GM12878 (cell line): ENCODE measurements around the gene BUB1B. TPM values are rescaled to one million over a fixed set of nuclear protein-coding genes. Genes with fewer than 3 reads are reported as not detected.

Experiments
- ATAC-seq: fragments of 200-7000 bp; cut with Tn5 transposase; 3 replicates; pipeline ENCODE4 v1.9.1; 2020; ENCODE audit warnings: mild to moderate bottlenecking, moderate library complexity
- BruUV-seq: library from RNA; stranded (reverse); fragments of 400-500 nt; replicated peaks from 2 replicates; lab custom pipeline; 2021; lab: Mats Ljungman, UMichigan
- CTCF ChIA-PET: fragments of 300-600 bp; sonication (Branson Sonifier 250); formaldehyde crosslinking; extraction: SDS; loops from one replicate; lab custom pipeline; 2021; ENCODE audit warnings: inconsistent platforms; lab: Yijun Ruan, JAX
- POLR2A ChIA-PET: fragments of 350-600 bp; formaldehyde crosslinking; extraction: SDS; loops from one replicate; lab custom pipeline; 2021; ENCODE audit warnings: inconsistent platforms; lab: Charles Lee
- RAD21 ChIA-PET: fragments of 300-600 bp; sonication (Branson Sonifier 250); formaldehyde crosslinking; loops from one replicate; lab custom pipeline; 2023; ENCODE audit warnings: antibody characterized with exemption; ENCODE audit not compliant: unreplicated experiment; lab: Charles Lee
- SMC1A ChIA-PET: fragments of 300-600 bp; sonication (Branson Sonifier 250); formaldehyde crosslinking; loops from one replicate; lab custom pipeline; 2023; ENCODE audit not compliant: unreplicated experiment, uncharacterized antibody; lab: Charles Lee
- DNase-seq: peaks from one replicate; pipeline ENCODE4 v3.0.0-alpha.2; 2011; ENCODE audit warnings: low read depth, low spot score
- FAIRE-seq: peaks from 3 replicates; lab custom pipeline; 2011; peaks lifted over from hg19 to GRCh38; lab: Jason Lieb, UNC
- H2AFZ ChIP-seq: 2 replicates; pipeline ENCODE4 v1.6.0; 2011; ENCODE audit warnings: low read depth, low read length, control low read depth; ENCODE audit not compliant: control insufficient read depth
- H3K27ac ChIP-seq: 2 replicates; pipeline ENCODE4 v1.5.1; 2011; ENCODE audit warnings: control low read depth; ENCODE audit not compliant: control insufficient read depth, insufficient read depth
- H3K27me3 ChIP-seq, 2 experiments: replicated peaks in 1 of 2; 2 replicates each; pipeline versions ENCODE4 v1.6.0 to v1.6.1; 2011; ENCODE audit warnings: low read length in 1 of 2; ENCODE audit not compliant: control insufficient read depth in 2 of 2, insufficient read depth in 2 of 2
- H3K36me3 ChIP-seq, 2 experiments: 2 replicates each; pipeline ENCODE4 v1.5.1; 2011; ENCODE audit warnings: low read length in 1 of 2; ENCODE audit not compliant: control insufficient read depth in 2 of 2, insufficient read depth in 2 of 2
- H3K4me1 ChIP-seq: 2 replicates; pipeline ENCODE4 v1.6.1; 2011; ENCODE audit warnings: mild to moderate bottlenecking, low read length, moderate library complexity, mixed read lengths; ENCODE audit not compliant: control insufficient read depth, insufficient read depth
- H3K4me2 ChIP-seq: 2 replicates; pipeline ENCODE4 v1.6.0; 2011; ENCODE audit warnings: control low read depth; ENCODE audit not compliant: control insufficient read depth, insufficient read depth
- H3K4me3 ChIP-seq: fragments of 200-600 bp; sonication (generic); 2 replicates; pipeline ENCODE4 v1.5.1; 2016
- H3K79me2 ChIP-seq: 2 replicates; pipeline ENCODE4 v1.6.0; 2011; ENCODE audit warnings: low read length; ENCODE audit not compliant: control insufficient read depth, insufficient read depth
- H3K9ac ChIP-seq: 2 replicates; pipeline ENCODE4 v1.8.0; 2011; ENCODE audit warnings: low read length, control low read depth, mixed read lengths; ENCODE audit not compliant: control insufficient read depth, insufficient read depth
- H3K9me3 ChIP-seq: replicated peaks from 3 replicates; pipeline ENCODE4 v1.5.1; 2011; ENCODE audit warnings: mild to moderate bottlenecking, low read length; ENCODE audit not compliant: control insufficient read depth, insufficient read depth
- H4K20me1 ChIP-seq: 2 replicates; pipeline ENCODE4 v1.6.0; 2011; ENCODE audit not compliant: control insufficient read depth, insufficient read depth
- BCLAF1 ChIP-seq: fragments of 450-650 bp; IDR thresholded peaks from 2 replicates; pipeline ENCODE4 v1.6.1; 2017; ENCODE audit warnings: antibody characterized with exemption, mild to moderate bottlenecking, moderate library complexity
- BRCA1 ChIP-seq: IDR thresholded peaks from 2 replicates; pipeline ENCODE4 v1.6.1; 2011; ENCODE audit warnings: low read depth, low read length, improper control_type of control experiment
- NR2C2 ChIP-seq: IDR thresholded peaks from 2 replicates; pipeline ENCODE4 v1.6.1; 2011; ENCODE audit warnings: borderline replicate concordance, low read depth; ENCODE audit not compliant: control insufficient read depth, insufficient read length
- PML ChIP-seq: IDR thresholded peaks from 2 replicates; pipeline ENCODE4 v1.6.1; 2012; ENCODE audit warnings: low read length, inconsistent platforms
- TCF7 ChIP-seq: IDR thresholded peaks from 2 replicates; pipeline ENCODE4 v1.6.1; 2014; ENCODE audit warnings: antibody characterized with exemption, borderline replicate concordance
- WRNIP1 ChIP-seq: IDR thresholded peaks from 2 replicates; pipeline ENCODE4 v1.6.1; 2011; ENCODE audit warnings: low read depth, low read length, improper control_type of control experiment, borderline replicate concordance
- ZBTB40 ChIP-seq: fragments of 450-650 bp; IDR thresholded peaks from 2 replicates; pipeline ENCODE4 v1.6.1; 2016; ENCODE audit warnings: mild to moderate bottlenecking, moderate library complexity, borderline replicate concordance
- ZNF384 ChIP-seq: IDR thresholded peaks from 2 replicates; pipeline ENCODE4 v1.6.1; 2012; ENCODE audit warnings: low read depth, mild to moderate bottlenecking, low read length, improper control_type of control experiment, borderline replicate concordance
- WGBS: methylation state at CpG from one replicate; pipeline ENCODE4 v1.1.6; 2016; ENCODE audit warnings: low lambda C conversion rate; ENCODE audit not compliant: insufficient replicate concordance, insufficient coverage; ENCODE audit errors: missing lambda C conversion rate; 5-methylcytosine and 5-hydroxymethylcytosine counted together
- in situ Hi-C: fragments of 300-500 bp; cut with MboI; formaldehyde crosslinking; loops from 9 replicates; pipeline ENCODE4 v1.14.3; 2018; ENCODE audit warnings: mixed read lengths
- intact Hi-C: fragments of 100-400 bp; cut with micrococcal nuclease; formaldehyde crosslinking; loops from one replicate; pipeline ENCODE4 v1.14.2; 2022; ENCODE audit not compliant: unreplicated experiment
- polyA plus RNA-seq, 11 experiments: library from polyadenylated mRNA; depleted of rRNA in 4 of 11; unstranded in 6 of 11; stranded (reverse) in 5 of 11; fragments of >200 nt; fragmentation: Nextera tagmentation in 4 of 11; fragmentation: Illumina TruSeq in 1 of 11; extraction: Ambion mirVana in 4 of 11; extraction: Trizol in 1 of 11; gene quantifications; 1 replicate in 1 of 11; 2 replicates in 10 of 11; pipeline versions ENCODE4 v1.2.1 to v1.2.3, GENCODE V29; 2011 to 2016; ENCODE audit warnings: inconsistent platforms in 2 of 11, missing spikeins in 2 of 11, low read depth in 1 of 11
- total RNA-seq, 4 experiments: library from RNA; depleted of rRNA in 3 of 4; stranded (reverse); fragments of >200 nt in 3 of 4; fragmentation: Illumina TruSeq in 1 of 4; extraction: Trizol in 1 of 4; gene quantifications; 2 replicates each; pipeline versions ENCODE4 v1.2.1 to v1.2.3, GENCODE V29; 2013 to 2021

Gene BUB1B
- total and polyA plus RNA-seq, 10 of the 15 experiments (the other 5 are each of a cell fraction or from before 2014, with no cell fraction given) = 29.1 to 98.6 (median 77.3) TPM

GRCh38 chr15:40254452-40254851, 93.6 kb downstream of the BUB1B start:
- Histone ChIP-seq H3K79me2 (no peaks in the 10 kb centered on the region), H3K4me2 (no peak overlapping the region), H3K4me1 (peaks cover 3% of the 10 kb centered on the region; the same call in 1 of the 2 replicates), H3K27ac (no peak overlapping the region), H3K9me3 (no peaks in the 10 kb centered on the region), H3K9ac (no peak overlapping the region), H2AFZ (no peak overlapping the region), H3K36me3 (no peaks in the 10 kb centered on the region), H4K20me1 (no peaks in the 10 kb centered on the region), H3K27me3 (peaks cover 0 to 9% of the 10 kb centered on the region in 2 experiments; a peak in 3 of 4 replicates), H3K4me3 (no peak overlapping the region)
- in situ Hi-C loops (no loop called here), intact Hi-C loops (no loop called here)
- no TSS peak for BruUV-seq
- WGBS = 60% methylated on average over 3 of the region's 3 CpGs
- POLR2A ChIA-PET = interaction anchor here (0.5 kb wide), 1 partner anchor 398 kb away, joined by 3 read pairs; no protein-coding TSS in a partner anchor
- SMC1A ChIA-PET = interaction anchor here (1.1 to 1.4 kb wide), 4 partner anchors 9 to 215 kb away, joined by 3 to 5 read pairs (median 4); partner anchors contain the start of gene SRP14
- TF ChIP-seq BRCA1 = no peak
- RAD21 ChIA-PET = no interaction called here
- no peak for DNase-seq
- ATAC-seq = no peak
- FAIRE-seq = no peak
- CTCF ChIA-PET = interaction anchor here (1.0 to 2.5 kb wide), 6 partner anchors 9 to 207 kb away, joined by 3 to 15 read pairs (median 5); no protein-coding TSS in a partner anchor

GRCh38 chr15:40255033-40255432, 94.2 kb downstream of the BUB1B start:
- DNase-seq (no peak), FAIRE-seq (no peak), ATAC-seq (no peak)
- no peak overlapping the region for H3K4me2 ChIP-seq
- ChIA-PET RAD21 (no interaction called here), SMC1A (interaction anchor here (0.5 to 1.4 kb wide), 5 partner anchors 10 to 215 kb away, joined by 3 to 5 read pairs (median 4); partner anchors contain the start of gene SRP14), POLR2A (interaction anchor here (0.5 kb wide), 1 partner anchor 398 kb away, joined by 3 read pairs; no protein-coding TSS in a partner anchor), CTCF (interaction anchor here (0.8 to 2.5 kb wide), 7 partner anchors 10 to 210 kb away, joined by 3 to 15 read pairs (median 4); no protein-coding TSS in a partner anchor)
- no peaks in the 10 kb centered on the region for H3K9me3 ChIP-seq
- H3K36me3 ChIP-seq = no peaks in the 10 kb centered on the region
- 92% methylated on average over 4 of the region's 4 CpGs for WGBS
- peaks cover 3% of the 10 kb centered on the region; the same call in 1 of the 2 replicates for H3K4me1 ChIP-seq
- intact Hi-C loops = no loop called here
- no peaks in the 10 kb centered on the region for H3K79me2 ChIP-seq
- no TSS peak for BruUV-seq
- no peak overlapping the region for H2AFZ ChIP-seq
- H4K20me1 ChIP-seq = no peaks in the 10 kb centered on the region
- no peak overlapping the region for H3K9ac ChIP-seq
- in situ Hi-C loops = no loop called here
- no peak overlapping the region for H3K27ac ChIP-seq
- H3K4me3 ChIP-seq = no peak overlapping the region
- H3K27me3 ChIP-seq = peaks cover 0 to 9% of the 10 kb centered on the region in 2 experiments; a peak in 3 of 4 replicates
- TF ChIP-seq WRNIP1 (no peak), BCLAF1 (no peak), PML (no peak), NR2C2 (no peak), TCF7 (no peak), ZBTB40 (no peak), ZNF384 (no peak)
